WERI-Rb-1 (cell line): ENCODE data around the gene PPM1D.
"Not testable (repeated sequence)": the region's sequence is repeated elsewhere in the genome, so short reads cannot be mapped to it uniquely, and the experiment has no call there.

ENCODE experiments used
- DNase-seq: peaks from one replicate; pipeline ENCODE4 v3.0.0-alpha.2; 2020
- H3K27ac ChIP-seq: fragments of 250-450 bp; sonication (Bioruptor Pico); 2 replicates; pipeline ENCODE4 v1.5.1; 2020; ENCODE audit warnings: mild to moderate bottlenecking, moderate library complexity
- H3K27me3 ChIP-seq: fragments of 250-450 bp; sonication (Bioruptor Pico); 2 replicates; pipeline ENCODE4 v1.5.1; 2021; ENCODE audit warnings: mild to moderate bottlenecking, low read depth, moderate library complexity; ENCODE audit not compliant: insufficient read depth, severe bottlenecking
- H3K36me3 ChIP-seq: fragments of 250-450 bp; sonication (Bioruptor Pico); 2 replicates; pipeline ENCODE4 v1.5.1; 2020; ENCODE audit warnings: mild to moderate bottlenecking, moderate library complexity
- H3K4me3 ChIP-seq: 2 replicates; pipeline ENCODE4 v1.5.1; 2011; ENCODE audit warnings: low read depth, mild to moderate bottlenecking, control low read depth, low read length
- H3K9me3 ChIP-seq: fragments of 250-450 bp; sonication (Bioruptor Pico); 2 replicates; pipeline ENCODE4 v1.5.1; 2021; ENCODE audit warnings: mild to moderate bottlenecking, moderate library complexity; ENCODE audit not compliant: severe bottlenecking
- CTCF ChIP-seq: IDR thresholded peaks from 2 replicates; pipeline ENCODE4 v1.5.1; 2011; ENCODE audit warnings: low read depth, mild to moderate bottlenecking, control low read depth, inconsistent platforms, low read length

PPM1D gene

GRCh38 chr17:60659156-60659555 is 59.2 kb downstream of the PPM1D start:
- H3K27me3 ChIP-seq: no peaks in the 10 kb centered on the region
- H3K27ac ChIP-seq: no peak overlapping the region
- H3K4me3 ChIP-seq: no peak overlapping the region
- no peak for DNase-seq
- no peaks in the 10 kb centered on the region for H3K9me3 ChIP-seq
- H3K36me3 ChIP-seq: peaks cover 85% of the 10 kb centered on the region
- no peak for TF ChIP-seq CTCF

- no peak for DNase-seq
- H3K36me3 ChIP-seq: peaks cover 91% of the 10 kb centered on the region
- no peaks in the 10 kb centered on the region for H3K9me3 ChIP-seq
- no peaks in the 10 kb centered on the region for H3K27me3 ChIP-seq
- H3K27ac ChIP-seq: no peak overlapping the region
- TF ChIP-seq CTCF: no peak
- no peak overlapping the region for H3K4me3 ChIP-seq
Observed at GRCh38 chr17:60661489-60661888, 61.5 kb downstream of the PPM1D start.

GRCh38 chr17:60664022-60664421 is 64.0 kb downstream of the PPM1D start:
- Histone ChIP-seq H3K27me3 (no peaks in the 10 kb centered on the region), H3K27ac (no peak overlapping the region), H3K4me3 (no peak overlapping the region), H3K36me3 (peaks cover 69% of the 10 kb centered on the region), H3K9me3 (no peaks in the 10 kb centered on the region)
- DNase-seq: no peak
- no peak for TF ChIP-seq CTCF

- no peak for TF ChIP-seq CTCF
- no peaks in the 10 kb centered on the region for H3K27me3 ChIP-seq
- H3K4me3 ChIP-seq: no peak overlapping the region
- H3K9me3 ChIP-seq: no peaks in the 10 kb centered on the region
- DNase-seq: no peak
- peaks cover 54% of the 10 kb centered on the region for H3K36me3 ChIP-seq
- no peak overlapping the region for H3K27ac ChIP-seq
Observed at GRCh38 chr17:60665602-60666001, 65.6 kb downstream of the PPM1D start.

- not testable (repeated sequence) for H3K27me3 ChIP-seq, H3K4me3 ChIP-seq, H3K9me3 ChIP-seq, DNase-seq, H3K27ac ChIP-seq
- H3K36me3 ChIP-seq: peaks cover 29% of the 10 kb centered on the region
Observed at GRCh38 chr17:60668741-60669140, 68.7 kb downstream of the PPM1D start.

- no peak for TF ChIP-seq CTCF
- Histone ChIP-seq H3K36me3 (peaks cover 4% of the 10 kb centered on the region), H3K27me3 (no peaks in the 10 kb centered on the region), H3K4me3 (no peak overlapping the region), H3K27ac (no peak overlapping the region), H3K9me3 (peaks cover 4% of the 10 kb centered on the region)
- DNase-seq: no peak
Observed at GRCh38 chr17:60671482-60671881, 71.5 kb downstream of the PPM1D start.

GRCh38 chr17:60674637-60675036 is 74.6 kb downstream of the PPM1D start:
- not testable (repeated sequence) for H3K4me3 ChIP-seq, H3K36me3 ChIP-seq, H3K27ac ChIP-seq, H3K9me3 ChIP-seq, DNase-seq, H3K27me3 ChIP-seq
